K562 (cell line): ENCODE data around the gene RAB3C. TPM values are rescaled to one million over a fixed set of nuclear protein-coding genes. Genes with fewer than 3 reads are reported as not detected.

Experiments
- ATAC-seq: fragments of 200-7000 bp; cut with Tn5 transposase; 3 replicates; pipeline ENCODE4 v1.9.1; 2020; ENCODE audit warnings: moderate library complexity
- BruUV-seq: library from RNA; stranded (reverse); fragments of 400-500 nt; replicated peaks from 2 replicates; lab custom pipeline; 2021; lab: Mats Ljungman, UMichigan
- CTCF ChIA-PET: fragments of 300-600 bp; formaldehyde crosslinking; extraction: SDS; loops from one replicate; lab custom pipeline; 2021; ENCODE audit warnings: low intra/inter-chr PET ratio; lab: Yijun Ruan, JAX
- POLR2A ChIA-PET: fragments of 300-600, 350-650 bp; sonication (Branson Sonifier 250); formaldehyde crosslinking; extraction: SDS; loops from one replicate; lab custom pipeline; 2021; ENCODE audit warnings: antibody characterized with exemption, inconsistent platforms; lab: Yijun Ruan, JAX
- DNase-seq, 4 experiments: peaks; one replicate each; pipeline versions ENCODE4 v3.0.0 to v3.0.0-alpha.2; 2011 to 2018; ENCODE audit warnings: low spot score in 3 of 4, mixed read lengths in 3 of 4; ENCODE audit errors: extremely low read depth in 1 of 4
- FAIRE-seq: peaks from 2 replicates; lab custom pipeline; 2011; peaks lifted over from hg19 to GRCh38; lab: Jason Lieb, UNC
- H2AFZ ChIP-seq: 2 replicates; pipeline ENCODE4 v1.6.0; 2011; ENCODE audit warnings: low read depth, low read length, control low read depth, inconsistent platforms
- H3K27ac ChIP-seq: fragments of 200-600 bp; 3 replicates; pipeline ENCODE4 v1.8.0; 2011; ENCODE audit warnings: low read depth, mild to moderate bottlenecking, control low read depth, inconsistent platforms, low read length, moderate library complexity, mixed read lengths; ENCODE audit errors: extremely low read depth
- H3K27me3 ChIP-seq, 2 experiments: fragments of 300-600 bp in 1 of 2; 2 replicates in 1 of 2; 3 replicates in 1 of 2; pipeline versions ENCODE4 v1.6.0 to v1.8.0; 2011; ENCODE audit warnings: inconsistent platforms in 2 of 2, low read length in 2 of 2, mild to moderate bottlenecking in 1 of 2, mixed read lengths in 1 of 2, moderate library complexity in 1 of 2; ENCODE audit not compliant: control insufficient read depth in 2 of 2, insufficient read depth in 2 of 2
- H3K36me3 ChIP-seq: fragments of 300-600 bp; 3 replicates; pipeline ENCODE4 v1.8.0; 2011; ENCODE audit warnings: mild to moderate bottlenecking, low read length, inconsistent platforms; ENCODE audit not compliant: control insufficient read depth, insufficient read depth
- H3K4me1 ChIP-seq, 2 experiments: fragments of 200-600 bp in 1 of 2; replicated peaks in 1 of 2; 2 replicates in 1 of 2; 3 replicates in 1 of 2; pipeline versions ENCODE4 v1.5.1 to v1.8.0; 2011; ENCODE audit warnings: inconsistent platforms in 2 of 2, low read length in 2 of 2, mild to moderate bottlenecking in 1 of 2, mixed read lengths in 1 of 2, moderate library complexity in 1 of 2; ENCODE audit not compliant: control insufficient read depth in 2 of 2, insufficient read depth in 2 of 2
- H3K4me2 ChIP-seq: 2 replicates; pipeline ENCODE4 v1.6.1; 2011; ENCODE audit warnings: low read length, control low read depth, inconsistent platforms, mixed read lengths; ENCODE audit not compliant: insufficient read depth
- H3K4me3 ChIP-seq: fragments of 200-600 bp; sonication (generic), shearing (Covaris generic); 2 replicates; pipeline ENCODE4 v1.5.1; 2016; ENCODE audit warnings: control low read depth, inconsistent platforms
- H3K79me2 ChIP-seq: fragments of 200-600 bp; 3 replicates; pipeline ENCODE4 v1.8.0; 2011; ENCODE audit warnings: low read length, inconsistent platforms; ENCODE audit not compliant: control insufficient read depth, insufficient read depth
- H3K9ac ChIP-seq, 2 experiments: 2 replicates each; pipeline versions ENCODE4 v1.6.0 to v1.6.1; 2011; ENCODE audit warnings: low read depth in 2 of 2, low read length in 2 of 2, control low read depth in 1 of 2, inconsistent platforms in 1 of 2, mild to moderate bottlenecking in 1 of 2, mixed read lengths in 1 of 2; ENCODE audit not compliant: insufficient read depth in 1 of 2
- H3K9me1 ChIP-seq: one replicate; pipeline ENCODE4 v1.6.0; 2011; ENCODE audit warnings: inconsistent platforms, mild to moderate bottlenecking, low read length, moderate library complexity; ENCODE audit not compliant: control insufficient read depth, insufficient read depth
- H3K9me3 ChIP-seq: replicated peaks from 2 replicates; pipeline ENCODE4 v1.5.1; 2011; ENCODE audit warnings: low read depth, low read length, inconsistent platforms; ENCODE audit not compliant: control insufficient read depth, insufficient read depth
- H4K20me1 ChIP-seq: replicated peaks from 2 replicates; pipeline ENCODE4 v1.6.1; 2011; ENCODE audit warnings: low read length, inconsistent platforms, mixed read lengths; ENCODE audit not compliant: control insufficient read depth, insufficient read depth
- ARID2 ChIP-seq: fragments of 450-650 bp; IDR thresholded peaks from 2 replicates; pipeline ENCODE4 v1.6.1; 2017; ENCODE audit warnings: antibody characterized with exemption, mild to moderate bottlenecking
- KDM5B ChIP-seq: fragments of 200-600 bp; sonication (generic); IDR thresholded peaks from 2 replicates; pipeline ENCODE4 v1.6.1; 2012; ENCODE audit warnings: low read depth, mild to moderate bottlenecking, moderate library complexity, low read length, control low read depth, inconsistent platforms; ENCODE audit not compliant: insufficient replicate concordance
- MAFG ChIP-seq: fragments of 450-650 bp; conservative IDR thresholded peaks from 2 replicates; pipeline ENCODE4 v1.6.1; 2016; ENCODE audit warnings: missing genetic modification characterization, missing compliant biosample characterization
- MECOM ChIP-seq: fragments of 250-450 bp; sonication (Bioruptor Pico); IDR thresholded peaks from 2 replicates; pipeline ENCODE4 v1.8.0; 2022; ENCODE audit warnings: inconsistent platforms
- POU5F1 ChIP-seq: fragments of 150-350 bp; IDR thresholded peaks from 2 replicates; pipeline ENCODE4 v1.6.1; 2014; ENCODE audit warnings: borderline replicate concordance, low read length, low read depth, mild to moderate bottlenecking; ENCODE audit not compliant: partially characterized antibody
- STAG1 ChIP-seq: sonication (generic); formaldehyde crosslinking; IDR thresholded peaks from 2 replicates; pipeline ENCODE4 v1.5.0; 2020; ENCODE audit warnings: missing genetic modification reagents, borderline replicate concordance
- TFAP4 ChIP-seq: sonication (generic); formaldehyde crosslinking; IDR thresholded peaks from 2 replicates; pipeline ENCODE4 v1.8.0; 2022; ENCODE audit warnings: missing genetic modification reagents, mild to moderate bottlenecking, moderate library complexity, borderline replicate concordance
- ZNF184 ChIP-seq: sonication (generic); formaldehyde crosslinking; IDR thresholded peaks from 2 replicates; pipeline ENCODE4 v1.5.0; 2020; ENCODE audit warnings: missing genetic modification reagents
- ZNF280A ChIP-seq: fragments of 450-650 bp; IDR thresholded peaks from 2 replicates; pipeline ENCODE4 v1.6.1; 2018; ENCODE audit warnings: mild to moderate bottlenecking, low read depth; ENCODE audit not compliant: partially characterized antibody
- ZNF316 ChIP-seq: fragments of 450-650 bp; IDR thresholded peaks from 2 replicates; pipeline ENCODE4 v1.6.1; 2016
- ZNF764 ChIP-seq: fragments of 250-450 bp; sonication (Bioruptor Pico); IDR thresholded peaks from 2 replicates; pipeline ENCODE4 v1.4.0; 2020; ENCODE audit warnings: low read depth, mild to moderate bottlenecking, moderate library complexity
- WGBS: fragments of 100-300 bp; shearing (Covaris generic); methylation state at CpG from one replicate; pipeline ENCODE4 v1.1.6; 2016; ENCODE audit warnings: low coverage, mixed read lengths; ENCODE audit not compliant: insufficient coverage; ENCODE audit errors: missing lambda C conversion rate; 5-methylcytosine and 5-hydroxymethylcytosine counted together
- in situ Hi-C: fragments of 300-500 bp; cut with MboI; formaldehyde crosslinking; loops from 4 replicates; pipeline ENCODE4 v1.15.0; 2018; ENCODE audit warnings: inconsistent platforms, mixed read lengths
- intact Hi-C: fragments of 100-400 bp; cut with micrococcal nuclease; formaldehyde crosslinking; loops from 2 replicates; pipeline ENCODE4 v1.14.2; 2022
- polyA plus RNA-seq, 8 experiments: library from polyadenylated mRNA; depleted of rRNA in 4 of 8; stranded (reverse) in 5 of 8; unstranded in 3 of 8; fragments of >200 nt; fragmentation: Nextera tagmentation in 2 of 8; fragmentation: Illumina TruSeq in 1 of 8; extraction: Ambion mirVana in 2 of 8; extraction: Trizol in 1 of 8; gene quantifications; 2 replicates each; pipeline versions ENCODE4 v1.2.1 to v1.2.3, GENCODE V29; 2011 to 2014; ENCODE audit warnings: inconsistent platforms in 1 of 8, missing spikeins in 1 of 8
- total RNA-seq, 7 experiments: library from RNA; depleted of rRNA in 6 of 7; stranded (reverse); fragments of >200 nt in 6 of 7; fragmentation: Illumina TruSeq in 2 of 7; extraction: Trizol in 2 of 7; gene quantifications; 2 replicates each; pipeline versions ENCODE4 v1.2.1 to v1.2.3, GENCODE V29; 2011 to 2021; ENCODE audit warnings: low replicate concordance in 1 of 7

RAB3C gene
- total and polyA plus RNA-seq, 9 of the 15 experiments (the other 6 are each of a cell fraction or from before 2014, with no cell fraction given) = not detected

- Histone ChIP-seq H2AFZ (no peak overlapping the region), H3K79me2 (no peaks in the 10 kb centered on the region), H3K36me3 (no peaks in the 10 kb centered on the region), H3K4me1 (no peaks in the 10 kb centered on the region), H3K4me2 (no peak overlapping the region), H3K9me1 (no peaks in the 10 kb centered on the region), H3K9me3 (no peaks in the 10 kb centered on the region), H4K20me1 (no peaks in the 10 kb centered on the region), H3K27me3 (no peaks in the 10 kb centered on the region)
- FAIRE-seq (no peak), ATAC-seq (no peak)
- ChIA-PET POLR2A (no interaction called here), CTCF (no interaction called here)
- intact Hi-C loops = no loop called here
- 0% methylated on average over 1 of the region's 1 CpG for WGBS
- no TSS peak for BruUV-seq
- no peak for TF ChIP-seq MECOM (CRISPR knock-in tag)
- no peak for TF ChIP-seq ARID2
- TF ChIP-seq MAFG (tag) = 0 out of 2 replicates have a peak, but pooled peaks have one; percentile 6
- no peak for TF ChIP-seq STAG1 (CRISPR knock-in tag)
- TF ChIP-seq ZNF280A = no peak
- no peak for TF ChIP-seq TFAP4 (CRISPR knock-in tag)
- no peak for TF ChIP-seq KDM5B
- TF ChIP-seq ZNF316 = peak; percentile 55; the same call in 1 of the 2 replicates
- no peak for TF ChIP-seq ZNF764
- TF ChIP-seq POU5F1 = no peak
- TF ChIP-seq ZNF184 (CRISPR knock-in tag) = no peak
- TF ChIP-seq, all 486 proteins: peak for 2
- in situ Hi-C loops = no loop called here
- no peak for DNase-seq
- no peak overlapping the region for H3K27ac ChIP-seq
- no peak overlapping the region for H3K4me3 ChIP-seq
- H3K9ac ChIP-seq = no peak overlapping the region
Measured at GRCh38 chr5:58620336-58620735, 37.5 kb downstream of the RAB3C start.
